HEK293T (cell line): ENCODE measurements around the gene STRADB.

Source experiments
- ARNT ChIP-seq: fragments of 450-650 bp; IDR thresholded peaks from 2 replicates; pipeline ENCODE4 v1.6.1; 2017; ENCODE audit warnings: mild to moderate bottlenecking
- BHLHE40 ChIP-seq: fragments of 450-650 bp; IDR thresholded peaks from 2 replicates; pipeline ENCODE4 v1.6.1; 2016; ENCODE audit warnings: mild to moderate bottlenecking, moderate library complexity, borderline replicate concordance
- CTBP1 ChIP-seq: fragments of 450-650 bp; IDR thresholded peaks from 2 replicates; pipeline ENCODE4 v1.6.1; 2016; ENCODE audit warnings: borderline replicate concordance
- ELF4 ChIP-seq: fragments of 450-650 bp; IDR thresholded peaks from 2 replicates; pipeline ENCODE4 v1.6.1; 2017; ENCODE audit warnings: antibody characterized with exemption
- FOXA1 ChIP-seq: fragments of 450-650 bp; IDR thresholded peaks from 2 replicates; pipeline ENCODE4 v1.6.1; 2016; ENCODE audit warnings: mild to moderate bottlenecking
- FOXK2 ChIP-seq: fragments of 450-650 bp; IDR thresholded peaks from 2 replicates; pipeline ENCODE4 v1.6.1; 2016; ENCODE audit warnings: mild to moderate bottlenecking
- FOXM1 ChIP-seq: fragments of 450-650 bp; IDR thresholded peaks from 2 replicates; pipeline ENCODE4 v1.6.1; 2017; ENCODE audit warnings: mild to moderate bottlenecking, borderline replicate concordance
- HDGF ChIP-seq: fragments of 450-650 bp; IDR thresholded peaks from 2 replicates; pipeline ENCODE4 v1.6.1; 2017; ENCODE audit warnings: antibody characterized with exemption, borderline replicate concordance
- L3MBTL2 ChIP-seq: fragments of 450-650 bp; conservative IDR thresholded peaks from 2 replicates; pipeline ENCODE4 v1.6.1; 2016; ENCODE audit warnings: mild to moderate bottlenecking
- NFRKB ChIP-seq: fragments of 450-650 bp; IDR thresholded peaks from 2 replicates; pipeline ENCODE4 v1.6.1; 2016; ENCODE audit warnings: mild to moderate bottlenecking, moderate library complexity
- SP1 ChIP-seq: fragments of 450-650 bp; IDR thresholded peaks from 2 replicates; pipeline ENCODE4 v1.6.1; 2017
- SUZ12 ChIP-seq: fragments of 450-650 bp; IDR thresholded peaks from 2 replicates; pipeline ENCODE4 v1.6.1; 2016; ENCODE audit warnings: mild to moderate bottlenecking
- TARDBP ChIP-seq: fragments of 450-650 bp; IDR thresholded peaks from 2 replicates; pipeline ENCODE4 v1.6.1; 2016

DNA sequence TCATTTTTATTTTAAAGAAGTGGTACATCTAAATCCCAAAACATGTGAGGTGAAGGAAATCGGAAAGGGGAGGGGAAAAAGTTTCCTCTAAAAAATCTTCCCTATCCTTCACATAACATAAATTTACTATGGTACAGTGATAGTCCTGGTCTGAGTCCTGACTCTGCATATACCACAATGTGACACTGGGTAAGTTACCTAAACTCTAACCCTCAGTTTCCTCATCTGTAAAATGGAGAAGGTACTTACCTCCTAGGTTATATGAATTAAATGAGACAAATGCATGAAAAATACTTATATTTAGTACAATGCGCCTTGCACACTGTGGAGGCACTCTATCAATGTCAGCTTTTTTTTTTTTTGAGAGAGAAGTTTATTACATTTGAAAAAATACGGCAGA, 42.6 kb upstream of the STRADB start:
- TF ChIP-seq NFRKB (no peak), TARDBP (no peak), BHLHE40 (no peak), SP1 (no peak), L3MBTL2 (no peak), FOXK2 (no peak), FOXM1 (no peak), HDGF (no peak), SUZ12 (no peak), CTBP1 (no peak), ELF4 (no peak), ARNT (no peak), FOXA1 (no peak)
